Measurements from ENCODE around the gene SARDH.

The SARDH gene

GRCh38 chr9:133737774-133738639 lies at the start of gene SARDH:
TSS of gene SARDH (minus strand) at chr9:133738352. CDS start at chr9:133734173, 4,179 bp downstream.
- DNase-seq (ENCODE audit: low read depth): no peak

- DNase-seq (ENCODE audit: low read depth): no peak
These were observed 49.5 kb upstream of the SARDH start for GRCh38 chr9:133787754-133788025.

GRCh38 chr9:133786907-133787753 lies 49.0 kb upstream of the SARDH start:
- DNase-seq (ENCODE audit: low read depth): no peak

GRCh38 chr9:133786371-133786753 lies 48.2 kb upstream of the SARDH start:
- DNase-seq (ENCODE audit: low read depth): no peak

GRCh38 chr9:133785753-133786370 lies 47.7 kb upstream of the SARDH start:
- DNase-seq (ENCODE audit: low read depth): no peak

- DNase-seq (ENCODE audit: low read depth): no peak
These were observed 46.8 kb upstream of the SARDH start for GRCh38 chr9:133784731-133785561.

- no peak for DNase-seq (ENCODE audit: low read depth)
These were observed 45.2 kb upstream of the SARDH start for GRCh38 chr9:133783331-133783731.

GRCh38 chr9:133782157-133783130 lies 44.3 kb upstream of the SARDH start:
- no peak for DNase-seq (ENCODE audit: low read depth)

GRCh38 chr9:133781828-133782135 lies 43.6 kb upstream of the SARDH start:
- DNase-seq (ENCODE audit: low read depth): no peak

- DNase-seq (ENCODE audit: low read depth): no peak
These were observed 43.0 kb upstream of the SARDH start for GRCh38 chr9:133780962-133781827.

GRCh38 chr9:133780404-133780945 lies 42.3 kb upstream of the SARDH start:
- no peak for DNase-seq (ENCODE audit: low read depth)

- no peak for DNase-seq (ENCODE audit: low read depth)
These were observed 41.6 kb upstream of the SARDH start for GRCh38 chr9:133779516-133780403.

- DNase-seq (ENCODE audit: low read depth): no peak
These were observed 40.9 kb upstream of the SARDH start for GRCh38 chr9:133779081-133779480.

- no peak for DNase-seq (ENCODE audit: low read depth)
These were observed 40.3 kb upstream of the SARDH start for GRCh38 chr9:133778336-133779013.

- DNase-seq (ENCODE audit: low read depth): no peak
These were observed 39.7 kb upstream of the SARDH start for GRCh38 chr9:133777871-133778270.

- no peak for DNase-seq (ENCODE audit: low read depth)
These were observed 39.1 kb upstream of the SARDH start for GRCh38 chr9:133777068-133777791.

Measured in T-helper 22 cell (primary cell).